Endothelial cell of umbilical vein (primary cell): Measurements from ENCODE around the gene CCDC179. TPM values are rescaled to one million over a fixed set of nuclear protein-coding genes. Genes with fewer than 3 reads are reported as not detected.

Source experiments
- BruUV-seq: library from RNA; stranded (reverse); fragments of 400-500 nt; replicated peaks from 2 replicates; lab custom pipeline; 2021; lab: Mats Ljungman, UMichigan
- CTCF ChIA-PET: fragments of 300-600, 350-600 bp; sonication (Branson Sonifier 250); formaldehyde crosslinking; loops from one replicate; lab custom pipeline; 2021; ENCODE audit warnings: antibody characterized with exemption, inconsistent platforms; lab: Charles Lee
- POLR2A ChIA-PET: fragments of 300-600, 350-600 bp; sonication (Branson Sonifier 250); formaldehyde crosslinking; loops from one replicate; lab custom pipeline; 2021; ENCODE audit warnings: antibody characterized with exemption, inconsistent platforms; lab: Charles Lee
- DNase-seq: peaks from one replicate; pipeline ENCODE4 v3.0.0-alpha.2; 2011; ENCODE audit warnings: low read depth, low spot score
- FAIRE-seq: peaks from 2 replicates; lab custom pipeline; 2011; peaks lifted over from hg19 to GRCh38; lab: Jason Lieb, UNC
- H2AFZ ChIP-seq: 2 replicates; pipeline ENCODE4 v1.6.0; 2012; ENCODE audit warnings: low read depth, low read length, control low read depth, inconsistent platforms
- H3K27ac ChIP-seq: 2 replicates; pipeline ENCODE4 v1.5.1; 2011; ENCODE audit warnings: low read depth, mild to moderate bottlenecking, control low read depth, low read length, moderate library complexity; ENCODE audit not compliant: insufficient read depth
- H3K27me3 ChIP-seq, 2 experiments: 2 replicates each; pipeline versions ENCODE4 v1.6.0 to v1.6.1; 2011; ENCODE audit warnings: low read length in 2 of 2, mixed read lengths in 1 of 2; ENCODE audit not compliant: control insufficient read depth in 2 of 2, insufficient read depth in 2 of 2
- H3K36me3 ChIP-seq, 2 experiments: 2 replicates in 1 of 2; 3 replicates in 1 of 2; pipeline ENCODE4 v1.5.1; 2011; ENCODE audit warnings: low read length in 2 of 2, mild to moderate bottlenecking in 1 of 2, moderate library complexity in 1 of 2; ENCODE audit not compliant: control insufficient read depth in 2 of 2, insufficient read depth in 2 of 2; ENCODE audit errors: extremely low read depth in 1 of 2
- H3K4me1 ChIP-seq: 3 replicates; pipeline ENCODE4 v1.5.1; 2011; ENCODE audit warnings: mild to moderate bottlenecking, low read length; ENCODE audit not compliant: control insufficient read depth, insufficient read depth; ENCODE audit errors: extremely low read depth
- H3K4me2 ChIP-seq: 2 replicates; pipeline ENCODE4 v1.6.1; 2011; ENCODE audit warnings: low read length, control low read depth, mixed read lengths; ENCODE audit not compliant: insufficient read depth
- H3K4me3 ChIP-seq, 3 experiments: fragments of 200-600 bp in 1 of 3; sonication (generic), shearing (Covaris generic) in 1 of 3; replicated peaks in 1 of 3; 2 replicates each; pipeline ENCODE4 v1.5.1; 2011 to 2016; ENCODE audit warnings: control low read depth in 3 of 3, low read length in 3 of 3, mild to moderate bottlenecking in 2 of 3, inconsistent platforms in 1 of 3, low read depth in 1 of 3, moderate library complexity in 1 of 3; ENCODE audit not compliant: insufficient read depth in 1 of 3
- H3K79me2 ChIP-seq: 2 replicates; pipeline ENCODE4 v1.6.0; 2012; ENCODE audit warnings: low read length, inconsistent platforms; ENCODE audit not compliant: control insufficient read depth, insufficient read depth
- H3K9ac ChIP-seq: replicated peaks from 2 replicates; pipeline ENCODE3; 2011; ENCODE audit warnings: low read length, control low read depth; ENCODE audit not compliant: insufficient read depth; ENCODE audit errors: extremely low read depth
- H3K9me1 ChIP-seq: replicated peaks from 3 replicates; pipeline ENCODE4 v1.6.0; 2011; ENCODE audit warnings: mild to moderate bottlenecking, low read length; ENCODE audit not compliant: control insufficient read depth, insufficient read depth; ENCODE audit errors: extremely low read depth
- H3K9me3 ChIP-seq: replicated peaks from 2 replicates; pipeline ENCODE4 v1.5.1; 2012; ENCODE audit warnings: low read length, inconsistent platforms; ENCODE audit not compliant: control insufficient read depth, insufficient read depth
- H4K20me1 ChIP-seq: replicated peaks from 2 replicates; pipeline ENCODE3; 2011; ENCODE audit warnings: mild to moderate bottlenecking, low read length; ENCODE audit not compliant: control insufficient read depth, insufficient read depth; ENCODE audit errors: extremely low read depth
- EZH2 ChIP-seq: IDR thresholded peaks from 2 replicates; pipeline ENCODE4 v1.6.1; 2012; ENCODE audit warnings: borderline replicate concordance, low read depth, mild to moderate bottlenecking, moderate library complexity, low read length, inconsistent platforms; ENCODE audit not compliant: severe bottlenecking
- FOS ChIP-seq: IDR thresholded peaks from 2 replicates; pipeline ENCODE4 v1.6.1; 2011; ENCODE audit warnings: mild to moderate bottlenecking, low read length, moderate library complexity, borderline replicate concordance; ENCODE audit not compliant: insufficient read depth
- GATA2 ChIP-seq: IDR thresholded peaks from 2 replicates; pipeline ENCODE4 v1.7.0; 2011; ENCODE audit warnings: low read depth, mild to moderate bottlenecking, moderate library complexity, mixed read lengths, low read length; ENCODE audit not compliant: insufficient read length, insufficient read depth
- JUN ChIP-seq: IDR thresholded peaks from 2 replicates; pipeline ENCODE4 v1.6.1; 2011; ENCODE audit warnings: borderline replicate concordance, low read depth; ENCODE audit not compliant: insufficient read length, insufficient read depth
- MYC ChIP-seq: IDR thresholded peaks from one replicate; pipeline ENCODE4 v1.6.1; 2011; ENCODE audit warnings: mild to moderate bottlenecking, low read depth, low read length
- POLR2A ChIP-seq: IDR thresholded peaks from 2 replicates; pipeline ENCODE4 v1.6.1; 2012; ENCODE audit warnings: low read depth, mild to moderate bottlenecking, control low read depth, low read length
- POLR2AphosphoS5 ChIP-seq: IDR thresholded peaks from 2 replicates; pipeline ENCODE4 v1.6.1; 2012; ENCODE audit warnings: low read depth, mild to moderate bottlenecking, control low read depth, low read length, moderate library complexity; ENCODE audit not compliant: insufficient read depth
- dilution Hi-C: fragments of 300-500 bp; cut with MboI; formaldehyde crosslinking; loops from one replicate; pipeline ENCODE4 v1.15.0; 2019; ENCODE audit warnings: low sequenced_read_pairs; ENCODE audit not compliant: extremely low pct_ligation_motif_present
- intact Hi-C: fragments of 100-400 bp; cut with micrococcal nuclease; formaldehyde crosslinking; loops from one replicate; pipeline ENCODE4 v1.10.0; 2022
- polyA plus RNA-seq, 4 experiments: library from polyadenylated mRNA; depleted of rRNA in 3 of 4; stranded (reverse) in 3 of 4; unstranded in 1 of 4; fragments of >200 nt; gene quantifications; 2 replicates each; pipeline versions ENCODE4 v1.2.1 to v1.2.3, GENCODE V29; 2011 to 2012; ENCODE audit warnings: missing spikeins in 1 of 4
- total RNA-seq: library from RNA; stranded (reverse); gene quantifications from 2 replicates; pipeline ENCODE4 v1.2.3, GENCODE V29; 2021
- TF ChIP-seq, protein P1 (sequence below), 2 donors: IDR thresholded peaks; 1 replicate in 1 of 2; 2 replicates in 1 of 2; pipeline ENCODE4 v1.5.1; 2011; ENCODE audit warnings: low read length in 2 of 2, mild to moderate bottlenecking in 2 of 2, moderate library complexity in 2 of 2, control low read depth in 1 of 2, inconsistent platforms in 1 of 2, low read depth in 1 of 2; ENCODE audit not compliant: insufficient read depth in 1 of 2; ENCODE audit errors: extremely low read depth in 1 of 2
- TF ChIP-seq, protein P2 (sequence below): IDR thresholded peaks from 2 replicates; pipeline ENCODE4 v1.6.1; 2011; ENCODE audit not compliant: insufficient read depth, insufficient read length

Gene CCDC179
- total and polyA plus RNA-seq, 2 donors (not counting 3 experiments of a cell fraction or from before 2014, with no cell fraction given) = not detected

DNA sequence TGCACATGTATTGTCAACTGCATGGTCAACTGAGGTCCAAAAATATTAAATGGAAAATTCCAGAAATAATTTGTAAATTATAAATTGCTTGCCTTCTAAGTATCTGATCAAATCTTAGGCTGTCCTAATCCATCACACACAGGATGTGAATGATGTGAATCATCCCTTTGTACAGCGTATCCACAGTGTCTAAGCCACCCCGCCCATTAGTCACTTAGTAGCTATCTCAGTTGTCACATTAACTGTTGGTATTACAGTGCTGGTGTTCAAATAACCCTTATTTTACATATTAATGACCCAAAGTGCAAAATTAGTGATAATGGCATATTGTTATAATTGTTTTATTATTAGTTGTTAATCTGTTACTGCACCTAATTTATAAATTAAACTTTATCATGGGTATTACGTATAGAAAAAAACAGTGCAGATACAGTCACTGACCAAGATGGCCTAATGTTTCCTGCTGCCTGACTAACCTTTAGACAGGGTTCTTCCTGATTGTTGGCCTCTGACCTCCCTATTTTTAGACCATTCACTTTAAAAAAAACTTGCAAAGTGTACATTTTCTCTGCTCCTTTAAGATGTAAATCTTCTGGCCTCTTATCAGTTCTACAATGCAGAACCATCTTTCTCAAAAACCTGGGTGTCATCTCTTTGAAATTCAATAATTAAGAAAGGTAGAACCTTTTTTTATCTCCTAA lies 27.8 kb downstream of the CCDC179 start:
- H2AFZ ChIP-seq = no peak overlapping the region
- peak overlapping the region; percentile 12 for H3K4me2 ChIP-seq
- no peaks in the 10 kb centered on the region for H3K9me1 ChIP-seq
- peaks cover 15% of the 10 kb centered on the region for H3K79me2 ChIP-seq
- no peak overlapping the region for H3K4me3 ChIP-seq
- dilution Hi-C loops (no loop called here), intact Hi-C loops (loop anchor here (5.0 kb wide), 2 partner anchors 375 to 400 kb away; no protein-coding TSS in a partner anchor)
- no peak for TF ChIP-seq POLR2A
- TF ChIP-seq, protein P1, sequence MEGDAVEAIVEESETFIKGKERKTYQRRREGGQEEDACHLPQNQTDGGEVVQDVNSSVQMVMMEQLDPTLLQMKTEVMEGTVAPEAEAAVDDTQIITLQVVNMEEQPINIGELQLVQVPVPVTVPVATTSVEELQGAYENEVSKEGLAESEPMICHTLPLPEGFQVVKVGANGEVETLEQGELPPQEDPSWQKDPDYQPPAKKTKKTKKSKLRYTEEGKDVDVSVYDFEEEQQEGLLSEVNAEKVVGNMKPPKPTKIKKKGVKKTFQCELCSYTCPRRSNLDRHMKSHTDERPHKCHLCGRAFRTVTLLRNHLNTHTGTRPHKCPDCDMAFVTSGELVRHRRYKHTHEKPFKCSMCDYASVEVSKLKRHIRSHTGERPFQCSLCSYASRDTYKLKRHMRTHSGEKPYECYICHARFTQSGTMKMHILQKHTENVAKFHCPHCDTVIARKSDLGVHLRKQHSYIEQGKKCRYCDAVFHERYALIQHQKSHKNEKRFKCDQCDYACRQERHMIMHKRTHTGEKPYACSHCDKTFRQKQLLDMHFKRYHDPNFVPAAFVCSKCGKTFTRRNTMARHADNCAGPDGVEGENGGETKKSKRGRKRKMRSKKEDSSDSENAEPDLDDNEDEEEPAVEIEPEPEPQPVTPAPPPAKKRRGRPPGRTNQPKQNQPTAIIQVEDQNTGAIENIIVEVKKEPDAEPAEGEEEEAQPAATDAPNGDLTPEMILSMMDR (IDR thresholded peaks at IDR 0.05; ENCODE audit: extremely low read depth in 1 of 2, insufficient read depth in 1 of 2, low read depth in 1 of 2, low read length in 2 of 2) = no peak
- TF ChIP-seq, protein P2, sequence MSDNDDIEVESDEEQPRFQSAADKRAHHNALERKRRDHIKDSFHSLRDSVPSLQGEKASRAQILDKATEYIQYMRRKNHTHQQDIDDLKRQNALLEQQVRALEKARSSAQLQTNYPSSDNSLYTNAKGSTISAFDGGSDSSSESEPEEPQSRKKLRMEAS = no peak
- peak; percentile 55 for TF ChIP-seq GATA2
- peak; percentile 12 for TF ChIP-seq JUN
- no peak for TF ChIP-seq MYC
- TF ChIP-seq EZH2 = no peak
- no peak for TF ChIP-seq POLR2AphosphoS5
- TF ChIP-seq FOS = peak; percentile 49
- no peaks in the 10 kb centered on the region for H3K27me3 ChIP-seq
- FAIRE-seq (no peak), DNase-seq (peak; percentile 37)
- no peaks in the 10 kb centered on the region for H4K20me1 ChIP-seq
- ChIA-PET CTCF (interaction anchor here (1.0 kb wide), 1 partner anchor 43 kb away, joined by 4 read pairs; no protein-coding TSS in a partner anchor), POLR2A (no interaction called here)
- BruUV-seq = no TSS peak
- no peaks in the 10 kb centered on the region for H3K9me3 ChIP-seq
- H3K4me1 ChIP-seq = peaks cover 26% of the 10 kb centered on the region
- H3K27ac ChIP-seq = no peak overlapping the region
- H3K36me3 ChIP-seq = no peaks in the 10 kb centered on the region
- H3K9ac ChIP-seq = no peak overlapping the region
